CD4-positive, alpha-beta T cell (primary cell): ENCODE measurements around the gene LPCAT1. TPM values are rescaled to one million over a fixed set of nuclear protein-coding genes. Genes with fewer than 3 reads are reported as not detected.
"Not testable (repeated sequence)": the region's sequence is repeated elsewhere in the genome, so short reads cannot be mapped to it uniquely, and the experiment has no call there.

Experiments used
- ATAC-seq: fragments of 200-7000 bp; cut with Tn5 transposase; one replicate; pipeline ENCODE4 v1.10.0; 2022; ENCODE audit warnings: mild to moderate bottlenecking; ENCODE audit not compliant: poor library complexity
- CTCF ChIA-PET: fragments of 350-600 bp; sonication (Branson Sonifier 250); formaldehyde crosslinking; loops from one replicate; lab custom pipeline; 2021; ENCODE audit warnings: antibody characterized with exemption, inconsistent platforms; lab: Charles Lee
- POLR2A ChIA-PET: fragments of 350-600 bp; sonication (Branson Sonifier 250); formaldehyde crosslinking; loops from one replicate; lab custom pipeline; 2021; ENCODE audit warnings: antibody characterized with exemption, inconsistent platforms; lab: Charles Lee
- DNase-seq, 14 experiments: peaks; one replicate each; pipeline ENCODE4 v3.0.0-alpha.2; 2013 to 2020; ENCODE audit warnings: mixed read lengths in 2 of 14
- H3K27ac ChIP-seq, 2 donors: one replicate each; pipeline versions ENCODE4 v1.5.1 to v1.7.0; 2013; ENCODE audit warnings: low read length in 2 of 2, low read depth in 1 of 2, mild to moderate bottlenecking in 1 of 2
- H3K27me3 ChIP-seq, 2 experiments: 1 replicate in 1 of 2; 2 replicates in 1 of 2; pipeline versions ENCODE4 v1.6.1 to v1.7.0; 2013; ENCODE audit warnings: low read length in 2 of 2, control low read depth in 1 of 2, mild to moderate bottlenecking in 1 of 2, moderate library complexity in 1 of 2; ENCODE audit not compliant: insufficient read depth in 2 of 2, control insufficient read depth in 1 of 2
- H3K36me3 ChIP-seq: one replicate; pipeline ENCODE4 v1.6.1; 2013; ENCODE audit warnings: low read length, control low read depth; ENCODE audit not compliant: insufficient read depth
- H3K4me1 ChIP-seq: one replicate; pipeline ENCODE4 v1.6.1; 2013; ENCODE audit warnings: low read length, control low read depth; ENCODE audit not compliant: insufficient read depth
- H3K4me3 ChIP-seq: one replicate; pipeline ENCODE4 v1.5.1; 2013; ENCODE audit warnings: mild to moderate bottlenecking, low read length, moderate library complexity
- H3K9me3 ChIP-seq, 2 experiments: 1 replicate in 1 of 2; 2 replicates in 1 of 2; pipeline versions ENCODE4 v1.6.1 to v1.7.0; 2013; ENCODE audit warnings: low read length in 2 of 2, mild to moderate bottlenecking in 2 of 2, control low read depth in 1 of 2, moderate library complexity in 1 of 2; ENCODE audit not compliant: control insufficient read depth in 1 of 2, insufficient read depth in 1 of 2
- H3K27ac Mint-ChIP-seq: one replicate; pipeline ENCODE4 v1.8.0; 2020; ENCODE audit warnings: mixed read lengths
- H3K27me3 Mint-ChIP-seq: one replicate; pipeline ENCODE4 v1.8.0; 2021; ENCODE audit warnings: mixed read lengths
- H3K36me3 Mint-ChIP-seq: one replicate; pipeline ENCODE4 v1.8.0; 2021; ENCODE audit warnings: low read depth, mixed read lengths
- H3K4me1 Mint-ChIP-seq: one replicate; pipeline ENCODE4 v1.8.0; 2021; ENCODE audit warnings: low read depth, mixed read lengths
- H3K4me3 Mint-ChIP-seq: one replicate; pipeline ENCODE4 v1.8.0; 2020; ENCODE audit warnings: mild to moderate bottlenecking, mixed read lengths
- H3K9me3 Mint-ChIP-seq: one replicate; pipeline ENCODE4 v1.8.0; 2020; ENCODE audit warnings: mixed read lengths
- intact Hi-C, 2 experiments: fragments of 100-400 bp; cut with DNase I in 1 of 2; cut with micrococcal nuclease in 1 of 2; formaldehyde crosslinking; loops; one replicate each; pipeline versions ENCODE4 v1.15.1 to v1.9.0; 2023 to 2025; cut with DNase I, micrococcal nuclease
- total RNA-seq, 174 experiments: library from RNA in 2 of 174; stranded (reverse) in 2 of 174; gene quantifications; one replicate each; pipeline ENCODE4 v1.2.3 and lab custom pipeline; 2021 to 2026
- TF ChIP-seq, protein P1 (sequence below): fragments of 200-600 bp; IDR thresholded peaks from one replicate; pipeline ENCODE4 v1.8.0; 2022; ENCODE audit warnings: antibody characterized with exemption, mild to moderate bottlenecking

LPCAT1 gene
- total RNA-seq, 2 experiments from 2014 or later: 20.4 to 21.2 TPM

DNA sequence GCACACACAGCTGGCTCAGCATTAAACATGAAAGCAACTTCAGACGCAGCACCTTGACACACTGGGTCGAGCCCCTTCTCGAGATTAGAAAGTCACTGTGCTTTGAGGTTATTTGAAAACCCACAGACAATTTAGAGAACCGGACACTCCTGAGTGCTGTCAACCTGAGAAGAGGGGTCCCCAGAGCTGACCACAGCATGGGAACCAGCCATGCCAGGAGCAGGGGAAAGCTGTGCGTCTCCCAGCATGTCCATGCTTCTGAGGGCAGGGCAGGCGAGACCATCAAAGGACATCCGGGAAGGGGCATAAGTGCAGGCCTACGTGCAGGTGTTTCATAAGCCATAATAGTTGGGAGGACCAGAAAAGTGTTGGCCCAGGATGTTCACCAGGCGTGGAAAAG, 99.0 kb downstream of the LPCAT1 start:
- no peak overlapping the region for H3K4me3 Mint-ChIP-seq
- ATAC-seq (no peak), DNase-seq (no peak)

DNA sequence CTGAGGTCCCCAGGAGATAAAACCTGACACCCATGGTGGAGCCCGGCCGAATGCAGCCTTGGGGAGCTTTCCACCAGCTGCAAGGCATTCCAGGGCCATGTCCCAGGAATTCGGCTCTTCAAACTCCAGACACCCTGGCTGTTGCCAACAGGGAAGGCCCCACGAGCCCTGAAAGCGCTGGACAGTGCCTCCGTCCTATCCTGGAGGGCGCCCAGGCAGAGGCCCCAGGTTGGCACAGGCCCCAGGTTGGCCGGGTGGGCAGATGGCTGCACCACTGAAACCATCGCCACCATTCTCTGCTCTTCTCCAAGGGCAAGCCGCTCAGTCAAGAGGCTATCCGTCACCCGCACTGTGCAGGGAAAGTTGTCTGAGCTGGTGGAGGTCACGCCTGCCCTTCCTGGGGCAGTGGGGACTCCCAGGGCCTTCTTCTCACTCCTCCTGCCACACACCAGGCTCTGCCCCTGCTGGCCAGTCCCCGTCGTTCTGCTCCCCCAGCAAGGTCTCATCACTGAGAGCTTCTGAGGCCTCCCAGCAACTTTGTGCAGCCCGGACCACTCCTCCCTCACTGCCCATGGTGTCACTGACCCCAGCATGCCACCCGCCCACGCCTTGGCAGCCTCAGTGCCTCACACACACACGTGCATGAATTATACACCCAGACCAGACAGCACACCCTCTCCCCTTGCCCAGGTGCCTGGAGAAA, 99.7 kb downstream of the LPCAT1 start:
- POLR2A ChIA-PET: no interaction called here
- peaks cover 13% of the 10 kb centered on the region for H3K36me3 Mint-ChIP-seq

More for the DNA sequence above, 99.0 kb downstream of the LPCAT1 start:
- peaks cover 17% of the 10 kb centered on the region for H3K36me3 Mint-ChIP-seq
- H3K9me3 ChIP-seq: peaks cover 33 to 35% of the 10 kb centered on the region in 2 experiments
- no peak overlapping the region for H3K27ac ChIP-seq
- POLR2A ChIA-PET: no interaction called here
- no peak overlapping the region for H3K4me3 ChIP-seq
- H3K36me3 ChIP-seq: no peaks in the 10 kb centered on the region
- H3K9me3 Mint-ChIP-seq: peaks cover 18% of the 10 kb centered on the region
- no peaks in the 10 kb centered on the region for H3K4me1 ChIP-seq
- intact Hi-C loops: no loop called here
- CTCF ChIA-PET: no interaction called here
- H3K27ac Mint-ChIP-seq: no peak overlapping the region
- no peaks in the 10 kb centered on the region for H3K27me3 ChIP-seq
- H3K4me1 Mint-ChIP-seq: no peaks in the 10 kb centered on the region
- no peaks in the 10 kb centered on the region for H3K27me3 Mint-ChIP-seq
- TF ChIP-seq, protein P1, sequence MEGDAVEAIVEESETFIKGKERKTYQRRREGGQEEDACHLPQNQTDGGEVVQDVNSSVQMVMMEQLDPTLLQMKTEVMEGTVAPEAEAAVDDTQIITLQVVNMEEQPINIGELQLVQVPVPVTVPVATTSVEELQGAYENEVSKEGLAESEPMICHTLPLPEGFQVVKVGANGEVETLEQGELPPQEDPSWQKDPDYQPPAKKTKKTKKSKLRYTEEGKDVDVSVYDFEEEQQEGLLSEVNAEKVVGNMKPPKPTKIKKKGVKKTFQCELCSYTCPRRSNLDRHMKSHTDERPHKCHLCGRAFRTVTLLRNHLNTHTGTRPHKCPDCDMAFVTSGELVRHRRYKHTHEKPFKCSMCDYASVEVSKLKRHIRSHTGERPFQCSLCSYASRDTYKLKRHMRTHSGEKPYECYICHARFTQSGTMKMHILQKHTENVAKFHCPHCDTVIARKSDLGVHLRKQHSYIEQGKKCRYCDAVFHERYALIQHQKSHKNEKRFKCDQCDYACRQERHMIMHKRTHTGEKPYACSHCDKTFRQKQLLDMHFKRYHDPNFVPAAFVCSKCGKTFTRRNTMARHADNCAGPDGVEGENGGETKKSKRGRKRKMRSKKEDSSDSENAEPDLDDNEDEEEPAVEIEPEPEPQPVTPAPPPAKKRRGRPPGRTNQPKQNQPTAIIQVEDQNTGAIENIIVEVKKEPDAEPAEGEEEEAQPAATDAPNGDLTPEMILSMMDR: no peak

DNA sequence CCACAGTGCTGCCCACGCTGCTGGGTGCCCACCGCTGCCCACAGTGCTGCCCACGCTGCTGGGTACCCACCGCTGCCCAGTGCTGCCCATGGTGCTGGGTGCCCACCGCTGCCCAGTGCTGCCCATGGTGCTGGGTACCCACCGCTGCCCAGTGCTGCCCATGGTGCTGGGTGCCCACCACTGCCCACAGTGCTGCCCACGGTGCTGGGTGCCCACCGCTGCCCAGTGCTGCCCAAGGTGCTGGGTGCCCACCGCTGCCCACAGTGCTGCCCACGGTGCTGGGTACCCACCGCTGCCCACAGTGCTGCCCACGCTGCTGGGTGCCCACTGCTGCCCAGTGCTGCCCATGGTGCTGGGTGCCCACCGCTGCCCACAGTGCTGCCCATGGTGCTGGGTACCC, 101.2 kb downstream of the LPCAT1 start:
- H3K4me3 Mint-ChIP-seq, H3K4me3 ChIP-seq, H3K27me3 ChIP-seq, H3K36me3 Mint-ChIP-seq, H3K9me3 Mint-ChIP-seq, H3K36me3 ChIP-seq, intact Hi-C loops, DNase-seq, POLR2A ChIA-PET, ATAC-seq, H3K27me3 Mint-ChIP-seq, H3K27ac ChIP-seq, H3K4me1 ChIP-seq, CTCF ChIA-PET, H3K4me1 Mint-ChIP-seq, H3K27ac Mint-ChIP-seq: not testable (repeated sequence)
- peaks cover 14 to 18% of the 10 kb centered on the region in 2 experiments for H3K9me3 ChIP-seq

More for the DNA sequence above, 99.7 kb downstream of the LPCAT1 start:
- Histone ChIP-seq H3K27ac (no peak overlapping the region), H3K4me1 (no peaks in the 10 kb centered on the region), H3K27me3 (no peaks in the 10 kb centered on the region), H3K4me3 (no peak overlapping the region), H3K9me3 (peaks cover 27 to 29% of the 10 kb centered on the region in 2 experiments), H3K36me3 (no peaks in the 10 kb centered on the region)
- no peak overlapping the region for H3K4me3 Mint-ChIP-seq
- no peaks in the 10 kb centered on the region for H3K4me1 Mint-ChIP-seq
- no peaks in the 10 kb centered on the region for H3K27me3 Mint-ChIP-seq
- no peak for DNase-seq
- TF ChIP-seq, protein P1: no peak
- H3K27ac Mint-ChIP-seq: no peak overlapping the region
- peaks cover 12% of the 10 kb centered on the region for H3K9me3 Mint-ChIP-seq
- no peak for ATAC-seq
- CTCF ChIA-PET: no interaction called here
- intact Hi-C loops: no loop called here
